HG03175 (cell line): Measurements from ENCODE around the gene PTGIR.
"Not testable (repeated sequence)": the region's sequence is repeated elsewhere in the genome, so short reads cannot be mapped to it uniquely, and the experiment has no call there.

Experiments used
- ATAC-seq: cut with Tn5 transposase; IDR thresholded peaks from one replicate; pipeline ENCODE4 v1.9.1; 2021; ENCODE audit warnings: mild to moderate bottlenecking, moderate library complexity; ENCODE audit not compliant: unreplicated experiment

PTGIR gene

GRCh38 chr19:46639358-46640182, 14.7 kb upstream of the PTGIR start:
- ATAC-seq, result no peak

- no peak for ATAC-seq
Measured at GRCh38 chr19:46637224-46637623, 12.3 kb upstream of the PTGIR start.

GRCh38 chr19:46635920-46636761, 11.3 kb upstream of the PTGIR start, which contains the start of gene GNG8:
TSS of gene GNG8 (minus strand) at chr19:46636202. CDS start at chr19:46634682, 1,520 bp downstream.
- ATAC-seq, result no peak

GRCh38 chr19:46634656-46635218, 9.8 kb upstream of the PTGIR start:
- no peak for ATAC-seq

- peak; percentile 50 for ATAC-seq
Measured at GRCh38 chr19:46634045-46634655, 9.3 kb upstream of the PTGIR start.

- no peak for ATAC-seq
Measured at GRCh38 chr19:46633130-46633529, 8.2 kb upstream of the PTGIR start.

GRCh38 chr19:46631481-46631880, 6.6 kb upstream of the PTGIR start:
- no peak for ATAC-seq

- ATAC-seq, result no peak
Measured at GRCh38 chr19:46630586-46631205, 5.8 kb upstream of the PTGIR start.

GRCh38 chr19:46629546-46630025, 4.7 kb upstream of the PTGIR start:
- ATAC-seq, result no peak

GRCh38 chr19:46628970-46629369, 4.1 kb upstream of the PTGIR start:
- ATAC-seq, result not testable (repeated sequence)

GRCh38 chr19:46626446-46626845, 1.6 kb upstream of the PTGIR start:
- ATAC-seq, result no peak

GRCh38 chr19:46625731-46626130, 842 bp upstream of the PTGIR start:
- ATAC-seq, result no peak

- no peak for ATAC-seq
Measured at GRCh38 chr19:46623915-46624502, 880 bp downstream of the PTGIR start.

- ATAC-seq, result no peak
Measured at GRCh38 chr19:46622118-46622446, 2.8 kb downstream of the PTGIR start.

GRCh38 chr19:46621191-46622117, 3.4 kb downstream of the PTGIR start:
- no peak for ATAC-seq

- no peak for ATAC-seq
Measured at GRCh38 chr19:46620716-46621115, 4.2 kb downstream of the PTGIR start.

GRCh38 chr19:46620267-46620666, 4.6 kb downstream of the PTGIR start:
- ATAC-seq, result no peak

GRCh38 chr19:46618670-46619231, 6.1 kb downstream of the PTGIR start:
- ATAC-seq, result no peak

GRCh38 chr19:46617601-46618000, 7.3 kb downstream of the PTGIR start:
- no peak for ATAC-seq
